PC-3 (cell line): Measurements from ENCODE around the gene ASAP3. TPM values are rescaled to one million over a fixed set of nuclear protein-coding genes. Genes with fewer than 3 reads are reported as not detected.

Experiments used
- ATAC-seq: fragments of 200-7000 bp; cut with Tn5 transposase; 2 replicates; pipeline ENCODE4 v1.9.1; 2020; ENCODE audit warnings: mild to moderate bottlenecking, moderate library complexity
- BruUV-seq: library from RNA; stranded (reverse); fragments of 400-500 nt; replicated peaks from 2 replicates; lab custom pipeline; 2021; lab: Mats Ljungman, UMichigan
- CTCF ChIA-PET: fragments of 300-600 bp; sonication (Branson Sonifier 250); formaldehyde crosslinking; loops from one replicate; lab custom pipeline; 2022; ENCODE audit warnings: antibody characterized with exemption; lab: Charles Lee
- POLR2A ChIA-PET: fragments of 300-600 bp; sonication (Branson Sonifier 250); formaldehyde crosslinking; loops from one replicate; lab custom pipeline; 2022; ENCODE audit warnings: antibody characterized with exemption; ENCODE audit not compliant: unreplicated experiment; lab: Charles Lee
- DNase-seq: peaks from one replicate; pipeline ENCODE4 v3.0.0-alpha.2; 2015
- H2AFZ ChIP-seq: fragments of 300-600 bp; sonication (generic); 2 replicates; pipeline ENCODE4 v1.6.0; 2016; ENCODE audit warnings: antibody characterized with exemption, low read length
- H3F3A ChIP-seq: fragments of 300-600 bp; sonication (generic); one replicate; pipeline ENCODE4 v1.6.0; 2017; ENCODE audit warnings: antibody characterized with exemption, low read length, control low read depth, mild to moderate bottlenecking; ENCODE audit not compliant: unreplicated experiment
- H3K27ac ChIP-seq: fragments of 300-600 bp; sonication (generic); 2 replicates; pipeline ENCODE4 v1.5.1; 2016; ENCODE audit warnings: mild to moderate bottlenecking, low read length
- H3K27me3 ChIP-seq: fragments of 300-600 bp; sonication (generic); 2 replicates; pipeline ENCODE4 v1.6.1; 2016; ENCODE audit warnings: low read length, mixed read lengths
- H3K36me3 ChIP-seq: fragments of 300-600 bp; sonication (generic); 2 replicates; pipeline ENCODE4 v1.6.1; 2016; ENCODE audit warnings: low read depth, mixed run types, low read length, mixed read lengths
- H3K4me1 ChIP-seq: fragments of 300-600 bp; sonication (generic); 2 replicates; pipeline ENCODE4 v1.5.1; 2016; ENCODE audit warnings: low read length; ENCODE audit not compliant: insufficient read depth
- H3K4me2 ChIP-seq: fragments of 300-600 bp; sonication (generic); 2 replicates; pipeline ENCODE4 v1.6.0; 2016; ENCODE audit warnings: low read length
- H3K4me3 ChIP-seq: fragments of 300-600 bp; sonication (generic); 2 replicates; pipeline ENCODE4 v1.5.1; 2016; ENCODE audit warnings: mild to moderate bottlenecking, low read length, mixed read lengths
- H3K79me2 ChIP-seq: fragments of 300-600 bp; sonication (generic); 2 replicates; pipeline ENCODE4 v1.6.1; 2017; ENCODE audit warnings: low read length, mixed read lengths
- H3K9ac ChIP-seq: fragments of 300-600 bp; sonication (generic); 2 replicates; pipeline ENCODE4 v1.6.0; 2016; ENCODE audit warnings: mild to moderate bottlenecking, low read length
- H3K9me2 ChIP-seq: fragments of 300-600 bp; sonication (generic); replicated peaks from 2 replicates; pipeline ENCODE4 v1.6.1; 2016; ENCODE audit warnings: mixed run types, low read length, mixed read lengths
- H3K9me3 ChIP-seq: fragments of 300-600 bp; sonication (generic); 2 replicates; pipeline ENCODE4 v1.6.1; 2016; ENCODE audit warnings: low read length, mixed read lengths
- H4K20me1 ChIP-seq: fragments of 300-600 bp; sonication (generic); 2 replicates; pipeline ENCODE4 v1.6.1; 2016; ENCODE audit warnings: low read length, mixed read lengths
- EZH2 ChIP-seq: fragments of 300-600 bp; sonication (generic); IDR thresholded peaks from one replicate; pipeline ENCODE4 v1.6.1; 2017; ENCODE audit warnings: antibody characterized with exemption, mild to moderate bottlenecking, low read length; ENCODE audit not compliant: unreplicated experiment
- EZH2phosphoT487 ChIP-seq: fragments of 300-600 bp; sonication (generic); IDR thresholded peaks from 2 replicates; pipeline ENCODE4 v1.6.1; 2018; ENCODE audit warnings: mild to moderate bottlenecking, antibody characterized with exemption, low read length, borderline replicate concordance
- intact Hi-C: fragments of 100-400 bp; cut with micrococcal nuclease; formaldehyde crosslinking; loops from 2 replicates; pipeline ENCODE4 v1.9.0; 2023
- total RNA-seq: library from RNA; depleted of rRNA; stranded (reverse); fragments of >200 nt; gene quantifications from 2 replicates; pipeline ENCODE4 v1.2.3, GENCODE V29; 2014
- TF ChIP-seq, protein P1 (sequence below): fragments of 300-600 bp; sonication (generic); conservative IDR thresholded peaks from 2 replicates; pipeline ENCODE4 v1.5.1; 2017; ENCODE audit warnings: antibody characterized with exemption, low read depth, mild to moderate bottlenecking, low read length

The ASAP3 gene
- total RNA-seq, 1 experiment from 2014 or later, result 12.8 TPM

DNA sequence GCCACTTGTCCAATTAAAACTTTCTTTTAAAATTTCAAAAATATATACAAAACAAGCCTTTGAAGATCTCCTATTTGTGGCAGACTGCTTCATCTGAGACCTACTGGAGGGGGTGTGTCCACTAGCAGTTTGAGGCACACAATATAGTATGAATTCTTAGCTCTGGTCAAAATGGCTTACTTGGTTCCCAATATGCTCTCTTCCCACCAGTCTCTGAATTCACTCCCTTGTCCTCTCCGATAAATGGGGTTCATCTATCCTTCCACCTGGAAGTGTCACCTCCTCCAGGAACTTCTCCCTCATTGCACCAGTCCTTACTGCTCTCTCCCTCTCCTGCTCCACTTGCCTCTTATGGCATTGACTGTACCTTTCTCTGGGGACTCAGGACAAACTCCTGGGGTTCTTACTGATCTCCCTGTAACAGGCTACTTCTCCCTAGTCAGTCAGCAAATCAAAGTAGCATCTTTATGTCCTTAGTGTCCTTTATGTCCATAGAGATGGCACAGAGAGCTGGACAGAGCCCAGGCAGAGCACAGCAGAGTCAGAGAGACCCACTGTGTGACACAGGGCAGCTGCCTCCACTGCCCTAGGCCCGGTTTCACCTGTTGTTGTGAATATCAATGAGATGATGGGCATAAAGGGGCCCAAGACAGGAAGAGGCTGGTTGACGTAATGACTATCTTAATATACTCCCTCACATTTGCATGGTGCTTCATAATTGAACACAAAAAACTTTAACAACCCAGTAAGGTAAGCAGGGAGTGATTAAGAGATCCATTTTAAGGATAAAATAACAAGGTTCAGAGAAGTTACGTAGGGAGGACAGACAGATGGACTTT, 3.6 kb downstream of the ASAP3 start:
- H4K20me1 ChIP-seq, result no peaks in the 10 kb centered on the region
- TF ChIP-seq EZH2phosphoT487 (no peak), EZH2 (no peak)
- TF ChIP-seq, protein P1, sequence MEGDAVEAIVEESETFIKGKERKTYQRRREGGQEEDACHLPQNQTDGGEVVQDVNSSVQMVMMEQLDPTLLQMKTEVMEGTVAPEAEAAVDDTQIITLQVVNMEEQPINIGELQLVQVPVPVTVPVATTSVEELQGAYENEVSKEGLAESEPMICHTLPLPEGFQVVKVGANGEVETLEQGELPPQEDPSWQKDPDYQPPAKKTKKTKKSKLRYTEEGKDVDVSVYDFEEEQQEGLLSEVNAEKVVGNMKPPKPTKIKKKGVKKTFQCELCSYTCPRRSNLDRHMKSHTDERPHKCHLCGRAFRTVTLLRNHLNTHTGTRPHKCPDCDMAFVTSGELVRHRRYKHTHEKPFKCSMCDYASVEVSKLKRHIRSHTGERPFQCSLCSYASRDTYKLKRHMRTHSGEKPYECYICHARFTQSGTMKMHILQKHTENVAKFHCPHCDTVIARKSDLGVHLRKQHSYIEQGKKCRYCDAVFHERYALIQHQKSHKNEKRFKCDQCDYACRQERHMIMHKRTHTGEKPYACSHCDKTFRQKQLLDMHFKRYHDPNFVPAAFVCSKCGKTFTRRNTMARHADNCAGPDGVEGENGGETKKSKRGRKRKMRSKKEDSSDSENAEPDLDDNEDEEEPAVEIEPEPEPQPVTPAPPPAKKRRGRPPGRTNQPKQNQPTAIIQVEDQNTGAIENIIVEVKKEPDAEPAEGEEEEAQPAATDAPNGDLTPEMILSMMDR, result no peak
- no peak overlapping the region for H3K9ac ChIP-seq
- BruUV-seq, result no TSS peak
- intact Hi-C loops, result no loop called here
- no peak for DNase-seq
- no peak overlapping the region for H3K4me3 ChIP-seq
- peaks cover 42% of the 10 kb centered on the region for H3K4me1 ChIP-seq
- H2AFZ ChIP-seq, result no peak overlapping the region
- no peaks in the 10 kb centered on the region for H3K79me2 ChIP-seq
- no peaks in the 10 kb centered on the region for H3K27me3 ChIP-seq
- no peaks in the 10 kb centered on the region for H3K9me2 ChIP-seq
- no peaks in the 10 kb centered on the region for H3K9me3 ChIP-seq
- ChIA-PET POLR2A (no interaction called here), CTCF (no interaction called here)
- H3K36me3 ChIP-seq, result no peaks in the 10 kb centered on the region
- no peak for ATAC-seq
- no peak overlapping the region for H3K27ac ChIP-seq
- no peak overlapping the region for H3K4me2 ChIP-seq
- H3F3A ChIP-seq, result no peaks in the 10 kb centered on the region

DNA sequence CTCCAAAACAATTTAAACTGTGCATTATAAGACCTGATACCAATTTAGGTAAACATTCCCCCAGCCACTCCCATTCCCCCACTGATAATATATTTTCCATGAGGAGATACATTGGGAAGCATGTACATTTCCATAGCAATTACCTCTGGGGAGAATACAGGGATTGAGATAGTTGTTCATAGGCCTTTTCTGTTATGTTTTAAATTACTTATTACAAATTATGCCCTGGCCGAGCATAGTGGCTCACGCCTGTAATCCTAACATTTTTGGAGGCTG, 4.4 kb downstream of the ASAP3 start:
- Histone ChIP-seq H3K27me3 (no peaks in the 10 kb centered on the region), H3K4me1 (peaks cover 45% of the 10 kb centered on the region), H3K9me2 (no peaks in the 10 kb centered on the region), H3K79me2 (no peaks in the 10 kb centered on the region), H3K9me3 (no peaks in the 10 kb centered on the region), H3K27ac (no peak overlapping the region), H3K4me3 (no peak overlapping the region), H3K4me2 (peak overlapping the region; percentile 30; the same call in 1 of the 2 replicates), H2AFZ (no peak overlapping the region), H3K9ac (no peak overlapping the region), H3F3A (no peaks in the 10 kb centered on the region), H4K20me1 (no peaks in the 10 kb centered on the region), H3K36me3 (no peaks in the 10 kb centered on the region)
- intact Hi-C loops, result no loop called here
- no peak for DNase-seq
- CTCF ChIA-PET, result no interaction called here
- POLR2A ChIA-PET, result no interaction called here
- no TSS peak for BruUV-seq
- ATAC-seq, result no peak
- TF ChIP-seq EZH2 (no peak), EZH2phosphoT487 (no peak)
- TF ChIP-seq, protein P1, result no peak

DNA sequence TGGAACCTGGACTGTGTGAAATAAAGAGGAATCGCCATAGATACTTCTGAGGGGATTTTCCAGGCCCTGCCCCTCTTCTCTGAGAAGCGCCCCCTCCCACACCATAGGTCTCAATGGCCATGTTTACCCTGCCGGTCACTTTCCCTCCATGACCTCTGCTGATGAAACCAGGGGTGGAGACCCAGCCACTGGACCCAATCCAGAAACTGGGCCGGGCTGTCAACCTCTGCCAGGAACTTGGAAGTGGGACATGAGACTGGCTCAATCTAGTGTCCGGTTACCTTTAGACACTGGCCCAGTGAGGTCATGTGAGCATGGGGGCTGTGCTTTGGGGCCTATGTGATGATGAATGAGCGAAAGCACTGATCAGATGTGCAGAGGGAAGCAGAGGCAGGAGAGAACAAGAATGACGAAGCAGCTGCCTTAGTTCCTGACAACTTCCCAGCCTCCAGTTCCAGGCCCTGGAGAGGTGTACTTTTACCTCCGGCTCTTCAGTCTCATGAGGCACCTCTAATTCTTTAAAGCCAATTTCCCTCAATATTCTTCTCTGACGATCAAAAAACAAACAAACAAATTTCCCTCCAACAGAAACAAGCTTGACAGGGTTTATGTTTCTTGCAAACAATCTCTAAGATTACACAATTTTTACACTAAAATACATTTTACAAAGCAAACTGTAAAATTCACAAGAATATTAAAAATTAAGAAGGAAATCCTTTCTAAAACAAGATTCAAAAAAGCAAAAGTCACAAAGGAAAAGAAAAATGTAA, 4.9 kb downstream of the ASAP3 start:
- Histone ChIP-seq H3K4me1 (peaks cover 45% of the 10 kb centered on the region), H3F3A (no peaks in the 10 kb centered on the region), H3K9me3 (no peaks in the 10 kb centered on the region), H4K20me1 (no peaks in the 10 kb centered on the region), H3K79me2 (no peaks in the 10 kb centered on the region), H3K9ac (no peak overlapping the region), H3K9me2 (no peaks in the 10 kb centered on the region), H3K4me3 (no peak overlapping the region), H3K27ac (no peak overlapping the region), H3K27me3 (no peaks in the 10 kb centered on the region), H3K36me3 (no peaks in the 10 kb centered on the region), H3K4me2 (peak overlapping the region; percentile 30), H2AFZ (no peak overlapping the region)
- CTCF ChIA-PET, result no interaction called here
- no TSS peak for BruUV-seq
- peak; percentile 44 for ATAC-seq
- peak; percentile 50 for DNase-seq
- TF ChIP-seq, protein P1, result no peak
- TF ChIP-seq EZH2phosphoT487 (no peak), EZH2 (no peak)
- POLR2A ChIA-PET, result no interaction called here
- intact Hi-C loops, result no loop called here
